GM19351 (cell line): ENCODE measurements around the gene NEB.
"Not testable (repeated sequence)": the region's sequence is repeated elsewhere in the genome, so short reads cannot be mapped to it uniquely, and the experiment has no call there.

Experiments
- ATAC-seq: cut with Tn5 transposase; IDR thresholded peaks from one replicate; pipeline ENCODE4 v1.9.1; 2021; ENCODE audit warnings: mild to moderate bottlenecking, moderate library complexity; ENCODE audit not compliant: unreplicated experiment

NEB gene

DNA sequence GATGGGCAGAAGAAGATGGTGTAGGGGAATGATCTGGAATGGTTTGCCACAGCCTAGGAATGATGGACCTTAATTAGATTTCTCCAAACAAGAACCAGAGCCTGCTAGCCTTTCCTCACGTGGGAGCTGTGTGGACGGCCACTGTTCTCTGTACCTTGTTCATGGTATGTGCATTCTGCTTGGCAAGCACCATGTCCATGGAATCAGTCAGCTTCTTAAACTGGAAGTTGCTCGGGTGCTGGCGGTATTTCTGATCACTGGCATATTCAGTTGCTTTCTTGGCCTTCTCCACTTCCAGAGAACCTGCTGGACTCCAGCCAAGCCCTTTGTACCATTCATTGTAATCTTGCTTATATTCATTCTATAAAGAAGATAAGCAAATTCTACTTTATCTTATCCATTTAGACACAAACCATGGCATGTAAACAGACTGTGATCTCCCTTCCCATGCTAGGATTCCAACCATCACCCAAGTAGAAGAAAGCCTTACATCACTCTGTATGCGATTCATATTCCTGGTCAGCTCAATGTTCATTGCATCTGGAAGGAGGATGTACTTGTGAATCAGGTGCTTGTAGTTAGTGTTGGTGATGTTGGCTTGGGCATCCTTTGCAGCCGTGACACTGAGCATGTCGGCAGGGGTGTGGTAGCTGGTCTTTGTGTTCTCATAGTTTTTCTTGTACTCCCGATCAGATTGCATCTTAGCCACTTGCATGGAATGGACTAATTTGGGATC, 78.4 kb downstream of the NEB start:
- no peak for ATAC-seq

DNA sequence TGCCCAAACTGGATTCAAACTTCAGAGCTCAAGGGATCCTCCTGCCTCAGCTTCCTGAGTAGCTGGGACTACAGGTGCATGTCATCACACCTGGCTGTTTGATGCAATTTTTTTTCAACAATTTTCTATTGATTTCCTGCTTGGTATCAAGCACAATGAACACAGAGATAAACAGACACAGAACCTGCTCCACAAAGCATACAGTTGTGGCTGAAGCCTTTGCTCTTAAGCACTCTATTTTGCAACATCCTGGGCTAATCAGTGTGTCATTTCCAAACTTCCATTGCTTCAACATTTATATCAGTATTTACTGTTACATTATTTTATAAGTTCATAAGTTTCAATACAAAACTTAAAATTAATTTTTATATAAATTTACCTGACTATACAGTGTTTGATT, 79.4 kb downstream of the NEB start:
- ATAC-seq: no peak

DNA sequence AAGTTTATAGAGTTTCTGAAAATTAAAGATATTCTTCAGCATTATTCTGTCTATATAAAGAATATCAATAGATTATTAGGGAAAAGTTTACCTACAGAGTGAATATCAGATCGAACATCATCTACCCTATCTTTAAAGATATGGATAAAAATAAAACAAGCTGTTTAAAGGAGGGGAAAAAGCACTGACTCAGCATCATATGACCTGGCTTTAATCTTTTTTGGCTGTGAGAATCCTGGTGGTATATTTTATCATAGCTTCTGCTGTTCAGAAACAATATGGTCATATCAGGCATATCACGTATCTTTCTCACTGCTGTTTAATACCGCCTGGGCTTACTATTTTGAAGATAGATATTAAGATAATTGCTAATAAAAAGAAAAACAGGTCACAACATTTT, 80.2 kb downstream of the NEB start:
- no peak for ATAC-seq

DNA sequence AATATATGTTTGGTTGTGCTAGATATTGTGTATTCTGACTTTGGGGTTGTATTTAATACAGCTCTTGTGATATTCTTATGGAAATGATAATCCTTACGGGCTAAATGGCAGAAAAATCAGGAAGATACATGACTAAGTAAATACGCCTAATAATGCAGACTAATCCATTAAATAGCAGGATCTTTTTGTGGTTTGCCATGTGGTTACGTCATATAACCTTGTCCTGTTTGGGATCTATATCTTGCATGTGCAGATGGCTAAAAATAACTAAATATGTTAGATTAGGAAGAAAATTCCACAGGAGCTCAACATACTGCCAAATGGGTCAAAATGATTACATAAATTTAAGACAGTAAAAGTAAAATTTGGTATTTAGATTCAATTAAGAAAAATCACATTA, 83.0 kb downstream of the NEB start:
- ATAC-seq: no peak

DNA sequence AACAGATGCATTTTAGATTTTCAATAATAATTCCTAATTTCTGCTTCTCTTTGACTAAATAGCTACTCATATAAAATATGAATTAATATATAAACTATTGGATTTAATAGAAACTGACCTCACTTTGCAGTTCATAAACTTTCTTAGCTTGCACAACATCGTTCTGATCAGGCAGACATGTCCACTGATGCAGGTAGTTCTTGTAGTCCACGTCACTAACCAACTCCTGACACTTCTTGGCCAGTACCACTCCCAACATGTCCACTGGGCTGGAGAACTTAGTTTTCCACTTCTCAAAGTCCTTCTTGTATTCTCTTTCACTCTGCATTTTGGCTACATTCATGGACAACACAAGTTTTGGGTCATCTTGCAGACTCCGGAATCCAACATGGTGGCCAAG, 83.8 kb downstream of the NEB start:
- ATAC-seq: no peak

DNA sequence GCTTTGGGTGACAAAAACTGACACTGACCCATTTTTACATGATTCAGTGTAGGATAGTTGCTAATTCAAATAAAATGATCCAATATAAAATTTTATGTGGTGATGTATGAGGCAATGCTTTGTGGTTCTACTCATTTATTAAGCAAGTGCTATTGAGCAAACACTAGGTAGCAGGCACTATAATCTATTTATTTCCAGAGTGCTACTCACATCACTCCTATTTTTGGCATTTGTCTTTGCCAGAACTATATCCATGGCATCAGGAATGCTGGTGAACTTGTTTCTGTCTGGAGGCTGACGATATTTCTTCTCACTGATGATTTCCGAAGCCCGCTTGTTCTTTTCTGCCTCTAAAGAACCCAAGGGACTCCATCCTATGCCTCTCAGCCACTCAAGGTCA, 84.3 kb downstream of the NEB start:
- ATAC-seq: no peak

DNA sequence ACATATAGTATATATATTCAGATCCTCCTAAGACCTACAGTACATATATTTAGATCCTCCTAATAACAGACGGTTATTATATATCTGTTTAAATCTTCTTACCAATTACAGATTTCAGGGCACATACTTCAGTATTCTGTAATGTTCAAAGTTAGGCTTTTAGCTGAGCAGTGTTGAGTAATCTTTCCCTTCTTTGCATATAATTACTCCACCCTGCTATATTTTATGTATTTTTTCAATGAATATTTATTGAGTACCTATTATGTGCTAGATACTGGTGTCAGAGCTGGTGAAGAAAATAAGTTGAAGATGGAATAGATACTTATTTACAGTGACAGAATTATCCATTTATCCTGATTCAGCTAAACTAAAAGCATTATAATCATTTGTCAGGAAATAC, 84.9 kb downstream of the NEB start:
- ATAC-seq: no peak

DNA sequence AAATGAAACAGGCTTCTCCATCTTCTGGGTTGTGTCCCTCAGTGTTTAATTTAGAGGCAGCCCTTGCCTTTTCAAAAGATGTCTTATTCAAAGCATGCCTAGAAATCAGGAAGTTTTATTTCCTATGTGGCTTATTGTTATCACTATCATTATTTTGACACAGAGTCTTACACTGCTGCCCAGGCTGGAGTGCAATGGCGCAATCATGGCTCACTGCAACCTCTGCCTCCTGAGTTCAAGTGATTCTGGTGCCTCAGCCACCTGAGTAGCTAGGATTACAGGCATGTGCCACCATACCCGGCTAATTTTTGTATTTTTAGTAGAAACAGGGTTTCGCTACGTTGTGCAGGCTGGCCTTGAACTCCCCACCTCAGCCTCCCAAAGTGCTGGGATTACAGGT, 87.8 kb downstream of the NEB start:
- ATAC-seq: not testable (repeated sequence)

DNA sequence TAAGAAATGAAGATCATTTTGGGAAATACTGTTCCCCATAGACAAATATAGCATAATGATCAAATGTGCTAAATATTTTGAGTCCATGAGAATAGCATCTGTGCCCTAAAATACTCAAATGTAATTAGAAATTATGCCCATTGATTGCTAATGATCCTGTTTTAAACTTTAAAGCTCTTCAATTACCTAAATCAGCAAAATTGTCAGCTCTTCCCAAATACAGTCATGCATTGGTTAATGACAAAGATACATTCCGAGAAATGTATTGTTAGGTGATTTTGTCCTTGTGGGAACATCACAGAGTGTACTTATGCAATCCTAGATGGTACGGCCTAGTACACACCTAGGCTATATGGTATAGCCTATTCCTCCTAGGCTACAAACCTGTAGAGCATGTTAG, 89.7 kb downstream of the NEB start:
- ATAC-seq: no peak

DNA sequence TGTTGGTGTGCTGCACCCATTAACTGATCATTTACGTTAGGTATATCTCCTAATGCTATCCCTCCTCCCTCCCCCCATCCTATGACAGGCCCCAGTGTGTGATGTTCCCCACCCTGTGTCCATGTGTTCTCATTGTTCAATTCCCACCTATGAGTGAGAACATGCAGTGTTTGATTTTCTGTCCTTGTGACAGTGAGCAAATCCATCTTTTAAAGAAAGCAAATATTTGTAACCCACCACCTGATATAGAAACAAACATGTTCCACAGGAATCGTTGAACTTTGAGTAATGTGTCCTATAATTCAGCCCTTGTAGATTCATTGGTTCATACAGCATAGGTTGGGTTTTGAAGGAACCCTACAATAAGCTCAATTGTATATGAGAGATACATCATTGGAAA, 92.4 kb downstream of the NEB start:
- ATAC-seq: not testable (repeated sequence)

DNA sequence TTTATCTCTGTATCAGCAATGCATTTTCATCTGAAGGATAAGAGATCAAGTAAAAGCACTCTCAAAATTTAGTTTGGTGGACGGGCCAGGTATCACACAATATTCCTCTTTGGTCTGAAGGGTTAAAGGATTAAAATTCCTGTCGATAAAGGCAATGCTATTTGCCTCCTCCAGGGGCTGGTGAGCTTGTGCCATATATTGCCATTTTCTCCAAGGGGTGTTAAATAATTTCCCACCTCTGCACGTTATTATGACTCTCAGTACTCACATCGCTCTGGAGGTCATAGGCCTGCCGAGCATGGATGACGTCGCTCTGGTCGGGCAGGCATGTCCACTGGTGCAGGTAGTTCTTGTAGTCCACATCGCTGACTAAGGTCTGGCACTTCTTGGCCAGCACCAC, 94.2 kb downstream of the NEB start:
- ATAC-seq: no peak

DNA sequence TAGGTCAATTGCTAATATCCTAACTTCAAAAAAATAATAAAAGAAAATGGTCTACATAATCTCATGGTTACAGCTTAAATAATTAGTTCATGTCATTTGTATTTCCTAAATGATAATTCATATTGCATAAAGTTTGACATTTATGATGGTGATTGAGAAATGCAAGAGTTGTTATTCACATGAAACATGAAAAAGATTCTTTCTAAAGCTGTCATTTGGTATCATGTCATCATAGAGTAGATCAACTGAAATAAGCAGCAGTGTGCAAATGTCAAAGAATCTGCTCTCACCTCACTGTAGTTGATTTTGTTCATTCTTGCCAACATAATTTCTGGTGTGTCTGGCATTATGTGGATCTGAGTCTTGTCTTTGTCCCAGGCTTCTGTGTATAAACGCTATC, 95.3 kb downstream of the NEB start:
- ATAC-seq: no peak

DNA sequence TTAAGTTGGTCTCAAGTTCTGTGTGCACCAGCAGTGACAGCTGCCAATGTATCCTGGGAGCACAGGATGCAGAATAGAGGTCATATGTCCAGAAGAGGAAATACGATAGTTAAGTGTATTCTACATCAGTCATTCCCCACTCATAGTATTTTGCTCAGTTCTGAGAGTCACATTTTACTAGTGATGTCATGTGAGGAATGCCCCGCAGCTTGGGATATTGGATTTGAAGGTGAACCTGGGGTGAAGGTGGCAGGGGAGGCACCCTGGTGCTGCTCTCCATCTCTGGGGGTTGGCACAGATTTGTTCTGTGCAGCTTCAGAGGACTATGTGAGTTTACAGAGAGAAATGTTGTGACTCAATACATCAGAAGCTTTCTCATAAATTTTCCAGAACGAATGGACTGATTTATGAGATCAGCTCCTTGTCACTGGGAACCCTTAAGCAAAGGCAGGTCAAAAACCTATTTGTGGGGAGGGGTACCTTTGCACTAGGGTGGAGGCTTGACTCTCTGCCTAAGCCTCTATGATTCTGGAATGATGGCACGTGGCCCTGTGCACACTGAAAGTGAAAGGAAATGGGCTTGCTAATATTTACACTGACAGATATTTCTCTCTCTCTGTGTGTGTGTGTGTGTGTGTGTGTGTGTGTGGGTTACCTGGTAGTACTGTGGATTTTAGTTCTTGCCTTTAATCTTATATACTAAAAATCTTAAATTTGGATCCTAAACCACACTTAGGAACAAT, 95.9 kb downstream of the NEB start:
- ATAC-seq: peak; percentile 67

DNA sequence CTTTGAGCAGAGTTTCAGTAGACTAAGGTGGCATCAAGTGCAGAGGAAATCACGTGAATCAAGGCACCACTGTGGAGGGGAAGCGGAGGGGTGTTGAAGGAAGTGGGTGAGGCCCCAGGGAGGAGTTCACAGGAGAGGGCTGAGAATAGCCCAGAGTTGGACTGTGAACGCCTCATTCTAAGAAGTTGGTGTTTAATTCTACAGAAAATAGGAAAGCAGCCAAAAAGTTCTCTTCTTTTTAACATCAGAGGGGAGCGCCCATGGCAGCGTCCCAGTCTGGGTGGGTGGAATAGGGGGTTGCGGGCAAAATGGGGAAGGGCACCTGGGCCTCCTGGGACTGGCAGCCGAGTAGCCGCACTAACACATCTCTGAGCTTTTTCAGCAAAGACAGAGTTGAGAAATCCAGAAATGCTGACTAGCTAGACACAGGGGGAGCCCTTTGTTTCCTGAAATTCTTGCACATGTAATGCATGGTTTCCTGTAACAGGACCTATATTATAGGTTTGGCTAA, 97.0 kb downstream of the NEB start:
- peak; percentile 56 for ATAC-seq

DNA sequence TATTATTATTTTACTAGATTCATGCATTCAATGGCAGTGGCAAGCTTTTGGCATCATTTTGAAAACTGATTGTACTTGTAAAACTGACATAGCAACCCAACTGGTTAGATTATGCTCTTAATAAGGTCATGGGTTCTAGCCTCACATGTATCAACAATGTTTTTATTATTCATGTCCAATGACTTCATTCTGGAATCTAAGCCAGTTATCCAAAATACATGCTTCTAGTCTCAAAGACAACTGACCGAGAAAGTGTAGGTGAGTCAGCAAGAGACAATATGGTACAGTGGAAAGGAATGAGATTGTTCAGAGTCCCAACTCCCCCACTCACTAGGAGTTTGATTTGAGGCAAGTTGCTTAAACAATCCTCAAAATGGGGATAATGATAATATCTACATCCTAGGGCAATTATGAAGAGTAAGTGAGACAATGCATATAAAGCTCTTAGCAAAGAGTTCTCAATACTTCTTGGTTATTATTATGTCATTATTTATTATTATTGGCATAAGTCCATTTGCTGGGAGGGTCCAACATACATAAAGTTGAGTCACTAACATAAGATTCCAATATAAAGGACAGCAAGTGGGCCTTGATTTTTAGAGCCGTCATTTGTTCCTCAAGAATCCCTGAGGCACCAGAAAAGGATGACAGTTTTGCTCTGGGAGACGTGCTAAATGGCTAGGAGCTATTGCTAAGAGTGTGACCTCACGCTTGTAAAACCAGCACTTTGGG, 99.4 kb downstream of the NEB start:
- no peak for ATAC-seq

DNA sequence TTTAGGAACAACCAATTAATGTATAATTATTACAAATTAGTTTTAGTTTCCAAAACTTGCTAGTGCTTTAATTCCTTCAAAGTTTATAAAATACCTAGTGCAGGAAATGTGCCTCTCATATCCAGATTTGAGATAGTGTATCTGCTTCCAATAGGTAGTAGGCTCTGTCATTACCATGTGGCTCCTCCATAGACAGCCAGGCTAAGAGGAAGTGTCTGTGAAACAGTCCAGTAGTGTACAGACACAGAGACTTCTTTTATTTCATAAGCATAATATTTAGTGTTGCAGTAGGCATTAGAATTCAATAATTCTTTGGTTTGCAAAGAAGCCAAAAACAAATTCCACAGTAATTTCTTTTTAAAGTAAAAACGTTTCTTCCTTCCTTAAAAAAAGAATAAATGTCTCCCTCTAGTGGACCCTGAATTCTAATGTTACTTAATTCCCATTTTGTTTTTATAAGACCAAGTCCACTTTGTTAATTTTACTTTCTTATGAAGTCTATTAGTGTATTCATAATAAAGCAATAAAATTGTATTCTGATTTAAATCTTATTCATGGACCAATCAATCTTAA, 101.2 kb downstream of the NEB start:
- ATAC-seq: no peak

DNA sequence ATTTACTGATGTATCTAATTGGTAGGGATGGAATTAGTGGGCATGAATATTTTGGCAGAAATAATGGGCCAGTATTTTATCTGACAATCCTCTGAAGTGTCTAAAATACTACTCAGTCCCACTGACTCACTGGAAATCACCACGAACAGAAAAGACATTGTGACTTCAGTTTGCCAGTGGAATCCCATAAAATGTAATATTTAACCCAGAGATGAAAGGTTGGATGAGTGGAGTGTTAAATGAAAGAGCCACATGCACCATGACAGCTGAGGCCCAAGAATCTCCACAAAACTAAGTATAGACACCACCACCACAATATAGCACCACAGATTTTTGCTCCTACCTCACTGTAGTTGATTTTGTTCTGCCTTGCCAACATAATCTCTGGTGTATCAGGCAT, 103.9 kb downstream of the NEB start:
- no peak for ATAC-seq

DNA sequence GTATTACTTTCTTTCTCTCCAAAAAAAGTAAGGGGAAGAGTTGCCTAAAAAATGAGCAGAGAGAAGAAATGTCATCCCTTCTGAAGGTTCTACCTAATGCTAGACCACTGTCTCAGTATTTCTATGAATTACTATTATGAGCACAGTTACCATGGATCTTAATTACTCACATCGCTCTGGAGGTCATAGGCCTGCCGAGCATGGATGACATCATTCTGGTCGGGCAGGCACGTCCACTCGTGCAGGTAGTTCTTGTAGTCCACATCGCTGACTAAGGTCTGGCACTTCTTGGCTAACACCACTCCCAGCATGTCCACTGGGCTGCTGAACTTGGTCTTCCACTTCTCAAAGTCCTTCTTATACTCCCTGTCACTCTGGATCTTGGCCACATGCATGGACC, 106.9 kb downstream of the NEB start:
- no peak for ATAC-seq

DNA sequence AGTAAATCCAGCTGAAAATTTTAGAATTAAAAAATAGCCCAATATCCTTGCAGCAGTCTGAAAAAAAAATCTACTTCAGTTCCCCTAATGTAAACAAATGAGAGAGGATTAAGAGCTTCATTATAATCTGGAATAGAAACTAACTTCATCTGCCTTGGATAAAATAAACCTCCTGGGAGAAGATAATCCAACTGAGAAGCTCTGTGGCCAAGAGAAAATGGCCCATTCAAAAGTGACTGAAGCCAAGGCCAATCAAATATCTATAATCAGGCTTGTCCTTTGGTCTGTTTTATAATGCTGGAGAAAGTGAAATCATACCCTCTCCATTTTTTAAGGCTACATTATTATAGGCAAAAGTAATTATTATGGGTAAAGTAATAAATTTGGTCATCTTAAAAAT, 110.0 kb downstream of the NEB start:
- ATAC-seq: no peak

DNA sequence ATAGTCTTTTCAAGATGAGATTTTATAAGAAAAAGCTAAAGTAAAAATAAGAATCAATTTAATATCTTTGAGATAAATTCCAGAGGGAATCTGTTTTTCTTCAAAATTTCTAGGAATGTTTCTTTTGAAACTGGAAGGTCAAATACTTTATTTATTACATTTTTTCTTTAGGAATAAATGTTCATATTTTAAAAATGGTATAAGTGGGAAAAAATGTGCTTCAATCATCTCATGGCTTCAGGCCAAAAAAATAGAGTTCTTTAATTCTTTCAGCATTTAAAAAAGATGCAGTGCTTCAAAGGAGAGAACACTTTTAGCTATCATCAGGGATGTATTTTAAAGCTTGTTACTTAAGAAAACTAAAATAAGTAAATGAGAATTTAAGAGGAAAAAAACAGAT, 110.6 kb downstream of the NEB start:
- ATAC-seq: no peak

DNA sequence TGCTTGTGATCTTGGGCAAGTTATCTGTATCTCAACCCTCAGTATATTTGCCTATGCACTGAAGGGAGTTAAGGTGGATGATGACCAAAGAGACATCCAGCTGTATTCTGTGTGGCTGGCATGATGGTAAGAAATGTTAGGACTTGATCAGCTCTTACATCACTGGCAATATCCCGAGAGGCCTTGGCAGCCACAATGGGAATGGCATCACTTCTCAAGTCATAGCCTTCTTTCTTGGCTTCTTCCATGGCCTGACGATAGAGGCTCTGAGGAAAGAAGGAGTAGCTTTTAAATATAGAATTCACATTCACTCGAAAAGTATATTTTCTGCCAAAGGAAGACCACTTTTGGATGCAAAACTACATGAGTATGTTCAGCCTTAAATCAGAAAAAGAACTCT, 113.5 kb downstream of the NEB start:
- no peak for ATAC-seq
